GM18873 (cell line): Measurements from ENCODE around the gene SMIM44.
"Not testable (repeated sequence)": the region's sequence is repeated elsewhere in the genome, so short reads cannot be mapped to it uniquely, and the experiment has no call there.

Experiments
- ATAC-seq: cut with Tn5 transposase; IDR thresholded peaks from one replicate; pipeline ENCODE4 v1.9.1; 2021; ENCODE audit warnings: mild to moderate bottlenecking, moderate library complexity, moderate number of reproducible peaks; ENCODE audit not compliant: unreplicated experiment, low FRiP score

SMIM44 gene

GRCh38 chr19:3462991-3463713 lies 20.1 kb downstream of the SMIM44 start:
- ATAC-seq = no peak

- ATAC-seq = no peak
Measured at GRCh38 chr19:3459965-3460582, 23.2 kb downstream of the SMIM44 start.

GRCh38 chr19:3459089-3459881 lies 24.0 kb downstream of the SMIM44 start:
- ATAC-seq = no peak

GRCh38 chr19:3458229-3459088 lies 24.8 kb downstream of the SMIM44 start:
- ATAC-seq = no peak

GRCh38 chr19:3457528-3458228 lies 25.6 kb downstream of the SMIM44 start:
- no peak for ATAC-seq

- no peak for ATAC-seq
Measured at GRCh38 chr19:3456925-3457527, 26.2 kb downstream of the SMIM44 start.

- ATAC-seq = no peak
Measured at GRCh38 chr19:3455960-3456601, 27.2 kb downstream of the SMIM44 start.

GRCh38 chr19:3455393-3455955 lies 27.8 kb downstream of the SMIM44 start:
- ATAC-seq = no peak

GRCh38 chr19:3454656-3455392 lies 28.4 kb downstream of the SMIM44 start:
- no peak for ATAC-seq

GRCh38 chr19:3453840-3454239 lies 29.4 kb downstream of the SMIM44 start:
- no peak for ATAC-seq

GRCh38 chr19:3452942-3453214 lies 30.4 kb downstream of the SMIM44 start:
- ATAC-seq = not testable (repeated sequence)

- ATAC-seq = no peak
Measured at GRCh38 chr19:3452171-3452941, 30.9 kb downstream of the SMIM44 start.

- ATAC-seq = no peak
Measured at GRCh38 chr19:3451451-3451866, 31.8 kb downstream of the SMIM44 start.

GRCh38 chr19:3450796-3451411 lies 32.3 kb downstream of the SMIM44 start:
- ATAC-seq = no peak

- no peak for ATAC-seq
Measured at GRCh38 chr19:3448616-3449334, 34.5 kb downstream of the SMIM44 start.

GRCh38 chr19:3446657-3447056 lies 36.6 kb downstream of the SMIM44 start:
- not testable (repeated sequence) for ATAC-seq
